RWPE2 (cell line): ENCODE results near the gene HCFC1R1.

Experiments
- ATAC-seq: fragments of 200-7000 bp; cut with Tn5 transposase; 3 replicates; pipeline ENCODE4 v1.9.1; 2021; ENCODE audit warnings: low read depth
- DNase-seq: peaks from one replicate; pipeline ENCODE4 v3.0.0-alpha.2; 2020; ENCODE audit warnings: low spot score
- H3K27ac ChIP-seq: fragments of 450-650 bp; 2 replicates; pipeline ENCODE4 v1.5.1; 2017; ENCODE audit warnings: mild to moderate bottlenecking; ENCODE audit not compliant: poor library complexity, severe bottlenecking
- H3K27me3 ChIP-seq: fragments of 250-450 bp; sonication (Bioruptor Pico); 2 replicates; pipeline ENCODE4 v1.5.1; 2021; ENCODE audit warnings: mild to moderate bottlenecking, moderate library complexity; ENCODE audit not compliant: insufficient read depth, poor library complexity, severe bottlenecking
- H3K36me3 ChIP-seq: fragments of 250-450 bp; sonication (Bioruptor Pico); 2 replicates; pipeline ENCODE4 v1.5.1; 2020; ENCODE audit warnings: low read depth, mild to moderate bottlenecking, moderate library complexity
- H3K4me1 ChIP-seq: fragments of 250-450 bp; sonication (Bioruptor Pico); 2 replicates; pipeline ENCODE4 v1.5.1; 2021; ENCODE audit warnings: mild to moderate bottlenecking, moderate library complexity; ENCODE audit not compliant: insufficient read depth, poor library complexity, severe bottlenecking
- H3K4me3 ChIP-seq: fragments of 250-450 bp; sonication (Bioruptor Pico); 2 replicates; pipeline ENCODE4 v1.5.1; 2021; ENCODE audit warnings: mild to moderate bottlenecking, moderate library complexity; ENCODE audit not compliant: severe bottlenecking
- H3K9me3 ChIP-seq: fragments of 250-450 bp; sonication (Bioruptor Pico); 2 replicates; pipeline ENCODE4 v1.5.1; 2021; ENCODE audit warnings: mild to moderate bottlenecking, moderate library complexity; ENCODE audit not compliant: severe bottlenecking
- CTCF ChIP-seq: fragments of 450-650 bp; IDR thresholded peaks from one replicate; pipeline ENCODE4 v1.5.1; 2017; ENCODE audit warnings: mild to moderate bottlenecking, moderate library complexity; ENCODE audit not compliant: poor library complexity, severe bottlenecking

Gene HCFC1R1

GRCh38 chr16:3012828-3013420, 10.8 kb downstream of the HCFC1R1 start, which contains the start of gene CLDN9:
CLDN9 (plus strand) TSS chr16:3012923; CDS start chr16:3013363, 440 bp downstream.
- TF ChIP-seq CTCF, result no peak
- Histone ChIP-seq H3K4me3 (no peak within 1 kb of the TSS), H3K27me3 (no peaks in the 10 kb centered on the region), H3K27ac (no peak within 1 kb of the TSS), H3K9me3 (no peaks in the 10 kb centered on the region), H3K36me3 (no peaks in the 10 kb centered on the region), H3K4me1 (peaks cover 20% of the 10 kb centered on the region)
- DNase-seq (no peak), ATAC-seq (peak; percentile 20; the same call in 1 of the 3 replicates)

DNA sequence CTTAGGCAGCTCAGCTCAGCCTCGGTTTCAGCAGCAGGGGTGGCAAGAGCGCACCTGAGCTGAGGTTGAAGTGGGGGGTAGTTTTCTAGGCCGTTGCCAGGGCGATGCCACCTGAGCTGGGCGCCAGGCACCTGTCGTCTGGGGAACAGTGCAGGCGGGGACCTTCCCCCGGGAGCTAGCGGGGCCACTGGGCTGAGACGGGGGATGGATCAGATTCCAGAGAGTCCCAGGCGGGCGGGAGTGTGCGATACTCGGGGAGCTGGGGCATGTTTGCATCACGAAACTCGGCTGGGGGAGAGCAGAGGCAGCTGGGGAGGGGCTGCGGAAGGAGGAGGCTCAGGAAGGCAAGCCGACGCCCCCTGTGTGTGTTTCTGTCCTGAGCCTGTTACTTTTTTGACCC, 11.5 kb downstream of the HCFC1R1 start:
- H3K36me3 ChIP-seq, result no peaks in the 10 kb centered on the region
- H3K9me3 ChIP-seq, result no peaks in the 10 kb centered on the region
- DNase-seq (no peak), ATAC-seq (no peak)
- no peaks in the 10 kb centered on the region for H3K27me3 ChIP-seq
- H3K4me3 ChIP-seq, result no peak overlapping the region
- TF ChIP-seq CTCF, result no peak
- no peak overlapping the region for H3K27ac ChIP-seq
- H3K4me1 ChIP-seq, result peaks cover 20% of the 10 kb centered on the region

DNA sequence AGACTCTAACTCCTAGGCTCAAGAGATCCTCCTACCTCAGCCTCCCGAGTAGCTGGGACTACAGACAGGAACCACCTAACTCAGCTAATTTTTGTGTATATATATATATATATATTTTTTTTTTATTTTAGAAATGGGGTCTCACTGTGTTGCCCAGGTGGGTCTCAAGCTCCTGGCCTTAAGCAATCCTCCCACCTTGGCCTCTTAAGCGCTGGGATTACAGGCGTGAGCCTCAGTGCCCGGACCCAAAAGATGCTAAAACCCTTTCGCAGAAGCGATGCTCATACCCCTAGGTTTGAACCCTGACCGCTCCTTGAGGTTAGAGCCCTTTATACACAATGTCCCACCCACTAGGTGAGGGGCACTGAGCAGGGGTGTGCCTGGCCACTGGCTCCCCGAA, 13.2 kb downstream of the HCFC1R1 start:
- peaks cover 20% of the 10 kb centered on the region for H3K4me1 ChIP-seq
- no peak for TF ChIP-seq CTCF
- H3K9me3 ChIP-seq, result no peaks in the 10 kb centered on the region
- DNase-seq (no peak), ATAC-seq (no peak)
- no peak overlapping the region for H3K4me3 ChIP-seq
- no peaks in the 10 kb centered on the region for H3K36me3 ChIP-seq
- H3K27ac ChIP-seq, result peak overlapping the region; percentile 65
- no peaks in the 10 kb centered on the region for H3K27me3 ChIP-seq

DNA sequence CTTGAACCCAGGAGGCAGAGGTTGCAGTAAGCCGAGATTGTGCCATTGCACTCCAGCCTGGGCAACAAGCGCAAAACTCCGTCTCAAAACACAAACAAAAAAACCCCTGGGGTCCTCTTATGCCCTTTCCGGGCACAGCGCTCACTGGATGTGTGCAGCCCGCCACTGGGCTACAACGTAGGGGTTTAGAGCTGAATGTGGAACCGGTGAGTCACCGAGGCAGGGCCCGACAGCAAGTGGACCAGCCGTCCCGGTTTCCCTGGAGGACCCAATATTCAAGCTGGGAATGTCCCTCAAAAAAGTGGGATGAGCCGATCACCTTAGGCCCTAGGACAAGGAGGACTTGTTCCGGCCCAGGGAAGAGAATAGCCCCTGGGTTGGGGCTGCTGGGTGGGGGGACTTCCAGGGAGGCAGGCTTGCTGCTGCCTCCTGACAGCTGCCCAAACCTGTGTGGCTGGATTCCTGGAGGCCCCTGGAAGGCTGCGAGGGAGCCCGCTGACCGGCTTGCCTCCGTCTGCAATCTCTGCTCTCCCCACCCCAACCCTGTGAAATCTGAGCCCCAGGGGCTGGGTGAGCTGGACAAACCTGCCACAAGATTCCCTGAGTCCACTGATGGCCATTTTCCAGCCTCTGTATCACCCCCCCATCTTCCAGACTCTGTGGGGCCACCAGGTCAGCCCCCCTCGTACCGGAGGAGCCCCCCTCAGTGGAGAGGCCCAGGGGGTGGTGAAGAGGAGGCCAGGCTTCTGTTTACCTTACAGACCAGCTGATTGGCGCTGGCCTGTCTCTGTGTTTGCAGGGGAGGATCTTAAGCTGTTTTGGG, 14.0 kb downstream of the HCFC1R1 start:
- DNase-seq, result peak; percentile 89
- TF ChIP-seq CTCF, result no peak
- H3K27me3 ChIP-seq, result no peaks in the 10 kb centered on the region

DNA sequence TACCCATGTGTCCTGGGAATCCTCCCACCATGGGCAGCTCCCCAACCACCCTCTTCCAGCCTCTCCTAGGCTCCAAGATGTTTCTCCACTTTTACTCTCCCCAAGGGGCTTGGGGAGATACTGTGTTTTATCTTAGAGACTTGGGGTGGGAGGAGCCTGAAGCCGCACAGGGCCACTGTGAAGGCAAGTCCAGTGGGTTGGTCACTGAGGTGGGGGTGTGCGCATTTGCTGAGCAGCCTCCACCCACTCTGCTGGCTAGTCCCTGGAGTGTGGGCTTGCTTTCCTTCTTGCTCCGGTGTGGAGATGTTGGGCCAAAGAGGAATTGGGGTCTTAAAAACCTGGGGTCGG, 15.1 kb downstream of the HCFC1R1 start:
- Histone ChIP-seq H3K27ac (peak overlapping the region; percentile 65), H3K4me3 (no peak overlapping the region), H3K4me1 (peaks cover 20% of the 10 kb centered on the region), H3K36me3 (no peaks in the 10 kb centered on the region), H3K27me3 (no peaks in the 10 kb centered on the region), H3K9me3 (no peaks in the 10 kb centered on the region)
- TF ChIP-seq CTCF, result no peak
- ATAC-seq, result no peak
- no peak for DNase-seq

More for the DNA sequence above, 14.0 kb downstream of the HCFC1R1 start:
- ATAC-seq, result peak; percentile 89
- H3K36me3 ChIP-seq, result no peaks in the 10 kb centered on the region
- peak overlapping the region; percentile 65 for H3K27ac ChIP-seq
- H3K4me3 ChIP-seq, result no peak overlapping the region
- H3K9me3 ChIP-seq, result no peaks in the 10 kb centered on the region
- H3K4me1 ChIP-seq, result peaks cover 20% of the 10 kb centered on the region
